ENCODE results near the gene ADCY5.

ADCY5 gene

GRCh38 chr3:123424999-123425712 lies 23.7 kb downstream of the ADCY5 start:
- no peak for DNase-seq

GRCh38 chr3:123424321-123424998 lies 24.4 kb downstream of the ADCY5 start:
- no peak for DNase-seq

DNA sequence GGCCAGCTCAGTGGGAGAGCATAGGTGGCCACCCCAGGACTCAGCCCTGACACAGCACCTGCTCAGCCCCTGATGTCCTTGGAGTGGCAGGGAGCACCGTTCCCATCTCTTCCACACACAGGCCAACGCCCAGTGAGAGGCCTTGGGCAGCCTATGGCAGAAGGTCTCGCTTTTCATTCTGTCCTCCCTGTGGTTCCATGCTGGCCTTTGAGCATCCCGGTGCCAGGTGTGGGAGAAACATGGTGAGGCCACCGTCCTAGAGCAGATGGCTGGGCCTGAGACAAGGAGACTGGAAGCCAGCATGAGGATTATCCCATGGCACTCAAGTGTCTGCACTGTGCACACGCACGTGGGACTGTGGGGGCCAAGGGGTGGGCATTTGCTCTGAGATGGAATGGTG lies 25.1 kb downstream of the ADCY5 start:
- DNase-seq, result no peak

- no peak for DNase-seq
Measured at GRCh38 chr3:123423031-123423430, 25.9 kb downstream of the ADCY5 start.

GRCh38 chr3:123422457-123422856 lies 26.4 kb downstream of the ADCY5 start:
- DNase-seq, result no peak

DNA sequence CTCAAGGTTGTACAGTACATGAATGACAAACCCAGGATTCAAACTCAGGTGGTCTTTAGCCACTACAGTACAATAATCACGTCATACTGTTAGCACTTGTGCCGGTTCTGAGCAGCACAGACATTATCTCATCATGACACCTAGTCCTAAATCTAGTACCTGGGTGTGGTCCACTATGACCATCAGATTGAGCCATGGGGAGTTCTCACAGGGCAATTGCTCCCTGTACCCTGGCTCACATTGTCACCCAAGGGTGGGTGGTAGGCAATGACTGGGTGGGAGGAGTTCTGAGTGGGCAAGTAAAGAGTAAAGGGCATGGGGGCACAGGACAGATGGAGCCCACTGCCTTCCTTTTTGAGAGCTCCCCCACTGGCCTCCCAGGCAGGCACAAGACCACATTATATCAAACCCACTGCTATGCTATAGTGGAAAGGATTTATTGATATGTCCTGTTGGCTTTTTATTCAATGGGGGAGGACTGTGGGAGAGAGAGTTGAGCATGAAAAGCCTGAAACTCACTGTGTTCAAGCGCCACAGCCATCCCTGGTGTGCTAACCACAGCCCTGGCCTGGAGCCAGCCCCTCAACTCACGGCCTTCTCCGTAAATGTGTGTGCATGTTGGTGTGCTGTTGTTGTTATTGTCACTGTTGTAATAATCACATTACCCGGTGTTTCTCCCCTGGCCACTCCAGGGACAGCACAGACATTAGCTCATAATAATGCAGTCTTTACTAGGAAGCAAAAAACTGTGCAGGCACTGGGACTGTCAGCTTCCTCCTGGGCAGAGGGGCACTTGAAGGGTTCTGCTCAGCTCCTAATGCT lies 27.3 kb downstream of the ADCY5 start:
- DNase-seq, result peak in 2 of 3 experiments; percentile 3 to 39

DNA sequence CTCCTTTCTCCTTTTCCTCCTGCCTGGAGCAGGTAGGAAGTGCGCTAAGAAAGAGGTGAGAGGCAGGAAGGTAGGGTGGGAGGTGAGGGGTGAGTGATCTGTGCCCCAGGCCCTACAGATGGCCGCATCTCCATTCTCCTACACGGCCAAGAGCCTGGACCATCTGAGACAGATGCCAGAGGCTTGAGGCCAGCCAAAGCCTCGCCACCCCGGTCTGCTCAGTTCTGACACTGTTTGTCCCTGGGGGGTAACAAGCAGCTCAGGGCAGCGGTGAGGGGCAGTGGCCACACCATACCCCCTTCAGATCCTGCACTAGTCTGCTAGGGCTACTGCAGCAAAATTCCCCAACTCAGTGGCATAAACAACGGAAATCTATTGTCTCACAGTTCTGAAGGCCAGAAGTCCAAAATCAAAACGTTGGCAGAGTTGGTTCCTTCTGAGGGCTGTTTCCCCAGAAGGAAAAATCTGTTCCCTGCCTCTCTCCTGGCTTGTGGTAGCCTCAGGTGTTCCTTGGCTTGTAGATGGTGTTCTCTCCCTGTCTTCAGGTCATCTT lies 28.4 kb downstream of the ADCY5 start:
- no peak for DNase-seq

GRCh38 chr3:123419850-123420297 lies 29.0 kb downstream of the ADCY5 start:
- DNase-seq, result no peak

DNA sequence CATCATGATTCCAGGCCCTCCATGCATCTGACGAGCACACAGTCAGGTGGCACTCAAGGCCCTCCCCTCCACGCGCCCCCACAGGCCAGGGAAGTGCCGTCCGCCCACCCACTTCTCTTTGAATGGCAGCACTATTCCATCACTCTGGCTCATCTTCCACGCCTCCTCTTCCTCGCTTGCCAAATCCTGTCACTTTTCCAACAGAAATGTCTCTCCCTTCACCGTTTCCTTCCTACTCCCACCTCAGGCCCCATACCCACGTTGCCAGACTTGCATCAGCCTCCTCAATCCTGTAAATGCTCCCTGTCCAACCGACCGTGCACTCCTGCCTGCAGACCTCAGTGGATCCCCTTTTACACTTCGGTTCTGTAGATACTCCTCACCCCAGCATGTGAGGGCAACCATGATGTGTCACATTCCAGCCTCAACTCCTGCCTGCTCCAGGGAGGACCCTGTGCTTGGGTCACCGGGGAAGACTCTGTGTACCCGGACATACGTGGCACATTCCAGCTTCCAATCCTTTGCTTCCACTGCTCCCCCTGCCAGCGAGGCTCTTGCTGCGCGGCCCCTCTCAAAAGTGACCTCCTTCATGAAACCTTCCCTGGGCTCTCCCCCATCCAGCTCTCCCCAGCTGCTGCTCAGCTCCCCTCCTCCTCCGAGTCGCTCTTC lies 29.6 kb downstream of the ADCY5 start:
- no peak for DNase-seq

- DNase-seq, result no peak
Measured at GRCh38 chr3:123416647-123417046, 32.2 kb downstream of the ADCY5 start.

DNA sequence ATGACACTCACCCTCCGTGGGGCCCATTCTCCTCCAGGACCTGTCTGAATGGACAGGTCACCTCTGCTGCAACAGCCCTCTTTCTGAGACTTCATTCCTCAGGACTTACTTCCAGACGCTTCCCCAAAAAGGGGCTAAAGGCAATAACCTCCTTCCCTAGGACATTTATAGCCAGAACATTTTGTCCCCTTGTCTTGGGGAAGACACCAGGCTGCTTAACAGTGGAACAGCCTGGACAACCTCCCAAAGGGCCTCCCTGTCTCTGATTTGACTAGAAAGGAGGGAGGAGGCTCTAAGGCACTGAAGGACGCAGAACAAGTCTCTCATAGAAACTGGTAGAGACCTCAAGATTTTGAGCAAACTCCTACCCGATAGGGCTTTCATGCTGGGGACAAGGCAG lies 32.7 kb downstream of the ADCY5 start:
- DNase-seq, result no peak

DNA sequence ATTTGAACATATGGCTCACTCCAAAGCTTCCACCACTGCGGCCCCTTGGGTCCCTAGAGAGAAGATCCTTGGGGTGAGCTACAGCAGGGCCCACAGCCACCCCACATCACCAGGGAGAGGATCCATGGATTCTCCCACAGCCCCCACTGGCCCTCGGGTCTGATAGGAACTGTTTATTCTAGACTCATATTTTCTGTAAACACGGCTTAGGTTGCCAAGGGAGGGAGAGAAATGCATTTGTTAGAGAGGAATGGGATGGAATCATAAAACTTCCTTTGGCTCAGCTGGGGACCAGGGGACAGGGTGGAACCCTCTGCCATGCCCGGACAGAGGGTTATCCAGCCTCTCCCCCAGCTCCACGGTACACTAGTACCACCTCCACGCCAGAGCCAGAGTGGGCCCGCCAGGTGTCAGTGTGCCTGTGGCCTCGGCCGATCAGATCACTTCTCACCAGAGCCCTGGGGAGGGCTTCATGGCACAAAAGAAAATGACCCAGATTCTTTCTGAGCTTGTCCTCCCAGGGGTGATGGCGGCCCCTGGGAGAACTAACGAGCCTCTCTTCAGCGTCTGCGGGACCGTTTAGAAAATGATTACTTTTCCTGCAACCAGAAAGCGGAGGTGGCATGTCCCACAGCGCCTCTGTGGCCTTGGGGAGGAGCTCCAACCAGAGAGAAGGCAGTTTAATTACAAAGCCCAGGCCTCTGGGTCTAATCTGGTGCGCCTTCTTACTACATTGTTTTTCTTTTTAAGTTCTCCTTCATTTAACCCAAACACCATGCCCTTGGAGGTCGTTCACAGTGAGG lies 33.7 kb downstream of the ADCY5 start:
- DNase-seq, result no peak

DNA sequence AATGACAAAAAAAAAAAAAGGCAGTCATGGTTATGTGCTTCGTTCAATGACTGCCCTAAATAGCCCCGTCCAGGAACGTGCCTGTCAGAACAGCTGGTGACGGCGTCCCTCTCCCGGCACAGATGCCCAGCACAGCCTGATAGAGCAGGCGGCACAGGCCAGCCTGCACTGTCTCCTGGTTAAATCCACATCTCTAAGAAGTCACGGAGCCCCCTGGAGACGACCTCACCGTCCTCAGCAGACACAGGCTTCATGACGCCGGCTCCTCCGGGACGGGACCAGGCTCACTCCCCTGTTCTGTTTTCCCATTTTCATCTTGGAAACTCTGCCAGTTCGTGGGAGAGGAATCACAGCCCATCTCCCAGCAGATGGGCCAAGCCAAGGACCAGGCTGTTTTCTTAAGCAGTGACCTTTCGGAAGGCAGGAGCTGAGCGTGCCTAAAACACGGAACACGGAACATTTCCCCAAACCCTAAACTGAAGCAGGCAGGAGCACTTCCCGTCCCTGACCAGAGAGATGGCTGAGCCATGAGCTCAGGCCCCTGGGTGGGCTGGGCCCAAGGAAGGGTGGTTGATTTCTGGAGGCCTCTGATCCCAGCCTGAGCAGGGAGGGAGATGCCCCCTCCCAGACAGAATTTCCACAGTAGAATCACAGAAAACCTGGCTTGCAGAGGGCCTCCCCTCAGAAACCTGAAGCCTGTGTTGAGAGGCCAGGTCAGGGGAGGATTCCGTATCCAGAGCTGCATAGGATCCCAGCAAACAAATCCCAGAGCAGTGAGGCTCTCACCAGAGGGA lies 35.9 kb downstream of the ADCY5 start:
- no peak for DNase-seq

DNA sequence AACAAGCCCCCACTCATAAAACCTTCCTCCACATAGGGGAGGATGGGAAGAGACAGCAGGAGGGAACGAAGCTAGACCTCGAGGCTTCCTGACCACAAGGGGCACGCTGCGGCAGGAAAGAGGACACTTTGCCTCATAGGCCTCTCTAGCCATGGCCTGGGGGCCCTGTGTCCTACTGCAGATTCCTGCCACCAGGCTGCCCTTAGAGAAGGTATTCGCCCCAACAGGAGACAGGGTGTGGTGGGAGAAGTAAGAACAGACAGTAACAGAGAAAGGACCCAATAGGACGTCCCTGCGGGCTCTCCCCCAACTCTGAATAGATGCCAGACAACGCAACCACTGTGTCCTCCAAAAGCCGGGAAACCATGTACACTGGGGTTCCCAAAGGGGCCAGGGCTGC lies 36.8 kb downstream of the ADCY5 start:
- DNase-seq, result no peak

DNA sequence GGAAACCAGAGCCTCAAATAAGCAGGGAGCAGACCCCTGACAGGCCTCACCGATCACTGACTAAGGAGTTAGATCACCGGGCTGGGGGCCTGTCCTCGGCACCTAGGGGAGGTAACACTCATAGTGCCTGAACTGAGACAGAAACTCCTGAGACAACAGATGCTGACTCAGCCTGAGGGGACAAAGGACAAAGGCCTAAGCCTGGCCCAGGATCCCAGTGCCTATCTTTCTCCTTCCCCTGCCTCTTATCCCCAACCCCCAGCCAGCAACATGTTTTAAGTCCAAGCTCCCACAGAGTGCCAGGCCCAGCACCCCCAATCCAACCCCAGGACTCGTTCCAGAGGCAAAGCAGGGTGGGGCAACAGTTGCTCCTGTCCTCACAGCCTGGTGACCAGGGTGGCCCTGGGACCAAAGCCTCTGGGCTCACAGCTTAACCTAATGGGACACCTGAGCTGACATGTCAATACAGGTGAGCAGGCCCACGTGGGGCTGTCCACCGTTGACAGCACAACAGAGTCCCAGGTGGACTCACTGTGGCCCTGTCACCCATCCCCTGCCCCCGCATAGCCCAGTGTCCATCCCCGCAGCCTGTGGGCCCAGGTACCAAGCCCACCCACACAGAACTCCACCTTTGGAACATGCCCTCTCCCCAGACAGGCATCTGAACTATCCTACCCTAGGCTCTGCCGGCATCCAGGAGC lies 37.4 kb downstream of the ADCY5 start:
- no peak for DNase-seq

- no peak for DNase-seq
Measured at GRCh38 chr3:123410149-123410515, 38.8 kb downstream of the ADCY5 start.

GRCh38 chr3:123409443-123410148 lies 39.3 kb downstream of the ADCY5 start:
- DNase-seq, result peak in 2 of 3 experiments; percentile 81 to 93

- no peak for DNase-seq
Measured at GRCh38 chr3:123406598-123406997, 42.3 kb downstream of the ADCY5 start.

- DNase-seq, result no peak
Measured at GRCh38 chr3:123405936-123406510, 42.9 kb downstream of the ADCY5 start.
